IPS-NIHi11 (cell line): ENCODE data around the gene PLAC1.

Experiments
- DNase-seq: peaks from one replicate; pipeline ENCODE4 v3.0.0; 2012; ENCODE audit warnings: mixed read lengths, low spot score

PLAC1 gene

DNA sequence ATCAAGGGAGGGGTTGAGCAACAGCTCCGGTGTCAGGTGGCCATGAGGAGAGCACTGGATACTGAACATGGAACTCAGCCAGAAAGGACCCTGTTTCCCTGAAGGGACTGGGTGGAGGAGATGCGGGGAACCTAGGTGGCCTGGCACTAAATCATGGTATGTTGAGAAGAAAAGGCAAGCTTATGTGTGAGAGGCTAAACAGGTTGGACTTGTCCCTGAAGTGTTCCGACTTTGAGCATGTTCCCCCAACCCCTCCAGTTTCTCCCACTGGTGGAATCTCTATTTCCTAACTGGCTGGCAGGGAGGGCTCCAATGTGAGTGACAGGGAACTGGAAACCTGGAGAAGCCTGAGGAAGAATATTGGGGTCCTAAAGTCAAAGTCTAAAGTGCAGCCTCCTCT, 69.5 kb downstream of the PLAC1 start:
- DNase-seq, result no peak

DNA sequence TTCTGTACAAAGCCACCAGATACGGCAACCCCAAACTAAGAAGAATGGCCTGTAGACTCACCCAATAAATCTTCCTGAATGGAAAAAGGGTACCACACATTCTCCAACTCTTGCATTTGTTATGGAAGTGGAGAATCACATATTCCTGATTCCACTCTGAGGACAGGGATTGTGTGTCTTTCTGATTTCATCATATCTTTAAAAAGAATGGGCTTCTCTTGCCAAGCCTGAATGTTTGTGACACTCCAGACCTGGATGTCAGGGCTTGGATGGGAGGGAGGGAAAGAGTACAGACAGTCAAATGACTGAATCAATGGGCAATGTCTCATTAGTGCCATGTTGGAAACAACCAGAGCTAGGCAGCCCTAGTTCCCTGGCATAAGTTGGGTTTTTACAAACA, 77.4 kb downstream of the PLAC1 start:
- DNase-seq, result no peak

DNA sequence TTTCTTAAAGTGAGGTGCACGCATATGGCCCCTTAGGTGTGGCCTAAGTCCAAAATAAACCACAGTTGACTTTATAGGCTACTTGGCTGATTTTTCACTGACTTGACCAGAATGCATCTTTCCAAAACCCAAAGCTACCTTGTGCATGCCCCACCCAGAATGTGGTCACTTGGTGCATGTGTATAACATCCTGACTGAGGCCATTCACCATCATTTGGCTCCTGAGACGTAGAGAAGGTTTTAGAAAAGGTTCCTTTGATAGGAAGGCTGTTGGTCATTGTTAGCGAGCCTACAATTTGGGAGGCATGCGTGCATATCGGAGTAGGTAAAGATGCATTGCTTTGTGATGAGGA, 84.6 kb downstream of the PLAC1 start:
- DNase-seq, result no peak

DNA sequence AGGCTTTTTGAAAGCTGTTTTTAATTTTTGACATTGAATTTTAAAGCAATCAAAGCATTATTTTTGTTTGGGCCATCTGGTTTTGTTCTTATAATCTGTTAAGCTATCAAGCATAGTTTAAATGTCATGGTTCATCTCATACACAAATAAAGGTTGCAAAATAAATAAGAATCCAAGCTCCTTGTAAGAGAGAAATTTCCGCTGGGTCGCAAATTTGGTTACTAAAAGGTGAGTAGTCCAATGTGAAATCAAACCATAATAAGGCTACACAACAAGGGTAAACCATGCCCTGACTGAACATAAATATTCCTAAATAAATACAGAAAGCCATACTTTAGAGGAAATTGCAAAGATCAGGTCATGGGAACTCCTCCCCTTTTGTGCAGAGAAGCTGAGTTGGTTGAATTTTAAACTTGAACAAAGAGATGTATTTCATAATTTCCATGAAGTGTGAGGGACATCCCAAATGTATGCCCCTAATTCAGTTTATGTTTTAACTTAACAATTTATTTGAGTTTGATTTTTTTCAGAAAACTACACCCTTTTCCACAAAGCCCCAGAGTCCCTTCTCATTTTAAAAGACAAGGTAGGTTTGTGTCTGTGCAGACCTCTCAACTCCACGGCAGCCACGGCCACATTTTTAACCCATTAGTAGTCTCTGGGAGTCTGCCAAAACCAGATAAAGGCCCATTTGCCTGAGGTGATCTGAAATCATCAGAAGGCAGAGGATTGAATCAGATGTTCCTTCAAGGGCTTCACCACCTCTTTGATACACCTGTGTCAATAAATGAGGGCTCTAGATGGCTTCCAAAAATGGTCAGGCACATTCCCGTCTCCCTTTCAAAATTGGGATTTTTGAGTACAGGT, 85.2 kb downstream of the PLAC1 start:
- no peak for DNase-seq

DNA sequence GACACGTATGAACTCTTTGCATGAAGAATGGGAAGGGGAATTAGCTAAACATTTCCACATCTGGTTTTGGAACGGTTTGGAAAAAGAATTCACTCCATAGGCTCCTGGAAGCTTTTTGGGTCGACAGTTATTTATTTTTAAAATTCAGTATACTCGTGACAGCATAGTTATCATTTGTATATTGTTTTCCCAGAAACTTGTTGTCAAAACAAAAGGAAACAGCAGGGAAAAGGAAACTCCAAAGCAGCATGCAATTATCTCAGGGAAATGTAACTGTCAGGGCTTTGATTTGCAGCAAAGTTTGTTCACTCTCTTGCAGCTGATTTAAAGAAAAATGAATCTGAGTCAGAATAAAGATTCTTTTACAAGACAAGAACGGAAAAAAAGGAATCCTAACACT, 86.5 kb downstream of the PLAC1 start:
- no peak for DNase-seq

DNA sequence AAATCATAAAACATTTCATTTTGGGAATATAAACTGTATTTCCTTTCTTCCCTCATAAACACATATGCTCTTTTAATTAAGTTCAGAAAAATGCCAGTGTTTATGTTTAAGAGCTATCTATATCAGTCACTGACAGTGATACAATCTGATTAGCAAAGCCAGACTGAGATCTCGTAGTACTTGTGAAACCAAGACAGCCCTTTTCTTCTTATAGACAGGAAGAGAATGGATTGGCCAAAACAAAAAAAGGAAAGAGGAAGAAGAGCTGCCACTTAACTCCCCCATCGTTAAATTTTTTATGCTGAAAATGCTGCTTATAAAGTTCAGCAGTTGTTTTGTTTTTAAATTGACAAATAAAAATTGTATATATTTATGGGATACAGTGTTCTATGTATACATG, 87.4 kb downstream of the PLAC1 start:
- no peak for DNase-seq

DNA sequence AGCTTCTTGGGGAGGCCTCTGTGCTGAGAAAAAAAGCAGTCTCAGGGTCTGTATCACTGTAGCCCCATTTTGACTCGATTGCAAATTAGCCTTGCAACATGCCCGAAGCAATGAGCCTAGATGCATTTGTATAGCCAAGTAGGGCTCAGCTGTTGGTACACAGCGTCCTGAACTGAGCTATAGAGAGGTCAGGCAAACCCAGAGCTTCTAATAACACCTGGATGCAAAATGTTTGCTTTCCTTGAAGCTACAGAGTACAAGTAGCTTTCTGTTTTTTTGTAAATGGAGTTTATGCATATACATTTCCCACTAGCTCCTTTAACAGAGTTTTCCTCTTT, 87.8 kb downstream of the PLAC1 start:
- no peak for DNase-seq

DNA sequence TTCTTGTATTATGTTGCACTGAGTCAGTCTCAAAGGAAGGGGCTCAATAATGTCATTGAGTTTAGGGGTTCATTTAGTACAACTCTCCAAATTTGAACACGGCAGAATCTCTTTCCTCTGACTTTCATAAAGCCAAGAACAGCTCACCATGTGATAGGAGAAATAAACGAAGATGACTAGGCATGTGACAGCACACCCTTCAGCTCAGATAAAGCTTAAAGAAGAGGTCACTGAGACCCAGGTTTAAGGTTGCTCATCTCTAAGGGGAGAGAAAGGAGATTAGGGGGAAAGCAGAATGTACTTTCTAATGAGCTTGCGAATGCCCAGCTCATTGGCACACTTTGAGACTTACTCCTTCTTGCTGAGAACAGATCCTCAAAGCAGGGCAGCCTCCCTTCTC, 89.0 kb downstream of the PLAC1 start:
- no peak for DNase-seq

DNA sequence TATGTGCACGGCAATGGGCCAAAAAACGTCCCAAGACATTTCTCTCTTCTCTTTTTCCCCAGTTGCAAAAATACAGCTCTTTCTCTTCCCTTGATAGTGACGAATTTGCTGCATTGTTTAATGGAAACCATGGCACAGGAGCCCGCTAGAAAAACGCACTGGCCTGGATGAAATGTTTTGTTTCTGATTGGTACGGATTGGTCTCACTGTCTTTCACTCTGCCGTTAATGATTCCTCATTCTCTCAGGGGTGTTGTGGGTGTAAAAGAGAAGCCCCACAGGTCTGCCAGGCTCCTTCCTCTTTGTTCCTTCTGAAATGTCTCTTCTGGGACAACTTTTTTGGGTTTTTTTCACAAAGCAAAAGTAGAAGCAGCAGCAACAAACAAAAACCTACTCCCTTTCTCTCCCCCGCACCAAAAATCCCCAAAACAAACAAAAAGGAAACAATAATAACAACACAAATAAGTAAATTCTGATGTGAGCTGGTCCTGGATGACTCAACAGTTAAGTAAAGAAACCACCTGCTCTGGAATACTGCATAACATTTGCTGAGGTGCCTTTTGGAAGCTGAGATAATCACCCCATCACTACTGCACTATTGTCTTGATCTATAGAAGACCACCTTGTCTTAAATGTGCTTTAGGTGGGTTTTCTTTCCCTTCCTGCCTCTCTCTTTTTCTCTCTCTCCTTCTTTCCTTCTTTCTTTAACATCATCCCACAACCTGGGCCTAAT, 89.8 kb downstream of the PLAC1 start:
- DNase-seq, result no peak

DNA sequence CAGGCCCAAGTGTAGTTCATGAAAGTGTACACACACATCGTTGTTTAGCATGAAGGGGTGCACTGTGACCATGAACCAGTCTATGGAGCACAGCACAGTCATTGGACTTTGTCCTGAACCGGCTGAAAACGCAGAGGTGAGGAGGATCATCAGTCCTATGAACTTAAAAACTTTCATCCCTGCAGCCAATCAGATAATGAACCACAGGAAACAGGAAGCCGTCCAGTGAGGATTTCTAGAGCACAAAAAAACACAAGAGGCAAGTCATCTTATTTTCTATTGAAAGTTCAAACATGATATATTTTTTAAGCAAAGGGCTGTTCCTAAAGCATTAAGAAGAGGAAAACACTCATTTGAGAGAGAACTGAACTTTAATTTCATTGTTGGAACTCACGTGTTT, 91.8 kb downstream of the PLAC1 start:
- no peak for DNase-seq

DNA sequence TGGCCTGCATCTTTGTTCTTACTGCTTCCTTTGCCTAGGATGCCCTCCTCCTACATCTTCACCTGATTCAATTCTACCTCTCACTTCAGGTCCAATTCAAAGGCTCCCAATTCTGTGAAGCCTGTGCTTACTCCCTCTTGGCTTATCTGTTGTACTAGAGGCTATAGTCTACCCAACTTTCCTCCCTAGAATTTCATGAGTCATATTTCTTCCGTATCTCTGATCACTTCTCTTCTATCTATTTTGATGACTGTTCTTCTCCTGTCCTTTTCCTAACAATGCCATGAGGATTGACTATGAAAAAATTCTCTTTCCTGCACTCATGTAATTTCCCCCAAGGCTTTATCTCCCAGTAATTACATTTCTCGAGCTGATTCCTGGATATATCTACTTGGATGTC, 96.3 kb downstream of the PLAC1 start:
- no peak for DNase-seq

DNA sequence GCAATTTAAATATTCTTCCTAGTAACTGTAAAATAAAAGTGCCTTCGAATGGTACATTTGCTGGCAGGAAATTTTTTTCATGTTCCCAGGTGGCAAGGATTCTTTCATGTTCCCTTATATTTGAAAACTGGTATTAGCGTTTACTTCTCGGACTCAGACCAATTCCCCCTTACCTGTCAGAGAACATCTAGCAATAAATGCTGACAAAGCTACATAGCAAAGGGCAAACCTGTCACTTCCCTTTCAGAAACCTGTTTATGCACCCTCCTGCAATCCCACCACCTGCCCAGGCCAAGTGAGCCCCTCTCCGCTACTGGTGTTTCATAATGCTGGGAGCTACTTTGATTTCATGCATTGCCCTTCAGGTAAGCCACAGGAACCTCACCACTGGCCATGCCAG, 100.1 kb downstream of the PLAC1 start:
- no peak for DNase-seq

DNA sequence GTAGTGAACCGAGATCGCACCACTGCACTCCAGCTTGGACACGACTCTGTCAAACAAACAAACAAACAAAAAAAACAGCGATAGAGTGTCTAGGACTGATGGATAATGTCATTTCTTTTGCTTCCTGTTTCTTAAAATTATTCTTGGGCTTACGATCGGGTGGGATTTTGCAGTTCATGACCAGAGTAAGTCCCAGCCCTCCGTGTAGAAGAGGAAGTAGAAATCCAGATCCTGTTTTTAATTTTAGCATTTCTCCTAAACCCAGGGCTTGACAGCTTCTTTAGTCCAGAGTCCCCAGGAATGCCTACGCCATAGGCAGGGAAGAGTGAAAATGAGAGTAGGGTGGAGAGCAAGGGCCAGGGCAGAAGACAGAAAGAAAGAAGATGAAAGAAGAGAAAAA, 104.0 kb downstream of the PLAC1 start:
- DNase-seq, result no peak

DNA sequence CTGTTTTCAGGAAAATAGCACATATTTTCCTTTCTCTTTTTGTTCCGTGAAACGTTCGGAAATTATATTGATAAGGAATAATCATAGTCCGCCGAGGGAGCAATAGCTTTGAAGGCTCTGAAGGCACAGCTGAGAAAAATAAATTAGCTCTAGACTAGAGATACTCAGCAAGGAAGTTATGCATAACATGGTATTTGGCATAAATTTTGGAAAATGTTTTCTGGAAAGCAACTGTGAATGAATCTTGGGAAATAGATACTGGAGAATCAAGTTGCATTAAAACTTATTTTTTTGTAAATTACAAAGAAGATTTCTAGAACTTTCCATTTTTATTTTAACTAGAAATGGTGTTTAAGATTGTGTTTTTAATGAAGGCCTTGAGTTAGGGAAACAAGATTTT, 105.9 kb downstream of the PLAC1 start:
- no peak for DNase-seq

DNA sequence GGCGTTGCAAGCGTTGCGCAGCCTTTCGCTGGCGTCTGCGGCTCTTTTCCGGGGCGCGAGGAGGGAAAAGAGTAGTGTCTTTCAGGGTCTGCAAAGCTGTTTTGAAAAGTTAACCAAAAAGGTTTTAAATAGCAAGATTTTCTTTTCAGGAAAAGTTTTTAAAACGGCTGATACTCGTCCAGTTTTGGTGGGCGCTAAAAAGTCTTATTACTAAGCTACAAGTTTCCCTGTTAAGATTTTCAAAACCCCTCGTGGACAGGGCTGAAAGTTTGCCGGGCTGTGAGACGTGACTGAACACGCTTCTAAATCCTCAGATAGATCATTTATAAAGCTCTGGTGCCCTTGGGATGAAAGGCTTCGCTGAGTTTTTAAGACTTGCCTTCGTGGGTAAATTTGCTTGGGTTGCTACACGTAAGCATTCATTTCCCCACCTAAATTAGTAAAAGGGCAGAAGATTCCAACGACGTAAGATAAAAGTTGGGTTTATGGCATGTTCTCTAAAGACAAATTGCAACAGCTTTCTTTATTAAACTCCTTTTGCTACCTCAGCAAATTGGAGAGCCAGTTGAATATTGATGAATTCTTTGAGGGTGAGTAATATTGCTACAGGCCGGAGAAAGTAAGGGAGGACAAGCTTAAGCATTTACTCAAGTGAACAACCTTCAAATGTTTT, 106.8 kb downstream of the PLAC1 start:
- DNase-seq, result no peak

DNA sequence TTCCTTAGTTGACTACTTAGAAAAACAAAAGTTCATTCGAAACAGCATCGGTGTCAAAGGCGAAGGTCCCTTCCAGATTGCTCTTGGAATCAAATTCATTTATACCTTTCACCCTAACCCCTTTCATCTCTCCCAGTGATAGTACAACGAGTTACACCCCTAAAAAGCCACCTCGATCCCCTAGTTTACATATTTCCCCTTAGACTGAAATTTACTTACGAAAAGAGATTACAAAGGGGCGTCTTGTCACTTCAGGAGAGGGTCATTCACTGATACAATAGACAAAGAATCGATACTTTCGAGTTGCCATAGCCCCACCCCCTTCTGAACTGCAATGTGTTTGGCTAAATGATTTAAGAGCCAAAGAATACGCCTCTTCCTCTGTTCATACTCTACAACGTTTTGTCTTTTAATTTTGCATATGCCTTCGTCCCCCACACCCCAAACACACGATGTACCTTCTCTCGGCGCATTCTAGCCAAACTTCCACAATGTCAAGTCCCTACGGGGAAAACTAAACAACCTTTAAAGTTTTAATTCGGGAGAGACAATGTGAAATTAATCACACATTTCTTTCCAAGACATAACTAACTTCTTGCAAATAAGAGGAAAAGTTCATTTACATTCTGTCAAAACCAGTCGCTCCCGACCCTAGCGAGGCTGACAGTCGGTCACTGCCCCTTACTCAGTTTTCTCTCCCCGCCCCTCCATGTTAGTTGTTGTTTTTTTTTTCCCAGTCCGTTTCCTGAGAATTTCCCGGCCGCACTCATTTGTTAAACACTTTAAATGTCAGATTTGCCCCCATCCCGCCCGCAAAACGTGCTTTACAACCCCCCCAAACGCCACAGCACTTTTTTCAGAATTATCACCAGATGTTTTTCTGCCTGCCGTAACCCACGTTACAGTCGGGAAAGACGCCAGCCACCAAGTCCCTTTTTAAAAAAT, 109.7 kb downstream of the PLAC1 start:
- no peak for DNase-seq

DNA sequence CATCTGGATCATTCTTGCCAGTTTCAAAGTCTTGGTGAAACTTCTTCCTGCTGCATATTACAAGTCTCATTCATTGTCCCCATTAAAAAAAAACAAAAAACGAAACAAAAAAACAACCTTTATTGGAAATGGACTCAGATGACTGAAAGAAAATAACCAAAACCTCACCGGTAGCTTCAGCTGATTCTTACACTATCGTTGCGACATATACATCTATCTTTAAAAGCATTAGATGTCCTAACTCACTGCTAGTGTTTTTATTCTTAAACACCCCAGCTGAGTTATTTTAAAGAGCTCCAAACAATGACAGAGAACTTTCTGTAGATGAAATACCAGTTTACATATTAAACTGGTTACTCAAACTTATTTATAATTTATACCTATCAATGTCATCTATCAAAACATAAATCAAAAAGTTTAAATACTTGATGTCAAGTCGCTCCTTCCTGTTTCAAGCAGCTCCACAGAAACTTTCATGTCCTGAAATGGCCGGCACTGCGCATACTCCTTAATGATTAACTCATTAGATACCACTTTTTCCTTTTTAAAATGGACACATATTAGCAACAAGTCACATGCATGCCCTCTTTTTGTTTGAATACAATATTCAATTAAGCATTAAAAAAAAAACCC, 111.1 kb downstream of the PLAC1 start:
- DNase-seq, result no peak

DNA sequence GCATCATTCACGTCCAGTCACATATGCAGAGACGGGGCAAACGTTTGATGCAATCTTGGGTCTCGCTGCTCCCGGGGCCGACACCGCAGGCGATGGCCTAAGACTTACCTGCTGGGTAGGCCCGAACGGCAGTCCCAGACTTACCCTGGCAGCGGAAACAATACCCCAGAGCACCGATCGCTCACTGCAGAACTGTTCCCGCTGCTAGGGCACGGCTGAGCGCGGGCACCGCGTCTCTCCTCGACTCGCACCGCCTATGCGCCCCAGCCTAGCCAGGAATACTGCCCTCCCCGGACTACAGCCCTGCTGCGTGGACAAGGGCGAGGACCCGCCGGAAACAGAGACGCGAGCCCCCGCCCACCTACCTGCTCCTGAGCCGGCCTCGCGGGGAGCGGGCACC, 112.1 kb downstream of the PLAC1 start:
- no peak for DNase-seq

DNA sequence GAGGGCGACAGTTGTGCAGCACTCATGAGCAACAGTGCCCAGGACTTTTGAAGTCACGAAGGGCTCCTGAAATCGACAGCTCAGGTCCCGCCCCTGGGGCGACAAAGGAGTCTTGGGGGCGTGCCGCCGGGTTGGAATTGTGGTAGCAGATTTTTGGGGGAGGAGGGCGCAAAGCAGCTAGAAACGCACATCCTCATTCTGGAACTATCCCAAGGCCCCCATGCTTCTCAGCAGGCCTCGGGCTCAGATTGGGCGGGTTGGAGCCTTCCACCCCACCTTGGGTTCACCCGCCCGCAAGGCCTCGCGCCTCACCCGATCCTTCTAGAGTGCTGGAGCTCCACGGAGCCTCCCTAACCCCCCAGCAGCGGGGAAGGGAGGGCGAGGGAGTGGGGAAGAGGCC, 112.8 kb downstream of the PLAC1 start:
- no peak for DNase-seq

DNA sequence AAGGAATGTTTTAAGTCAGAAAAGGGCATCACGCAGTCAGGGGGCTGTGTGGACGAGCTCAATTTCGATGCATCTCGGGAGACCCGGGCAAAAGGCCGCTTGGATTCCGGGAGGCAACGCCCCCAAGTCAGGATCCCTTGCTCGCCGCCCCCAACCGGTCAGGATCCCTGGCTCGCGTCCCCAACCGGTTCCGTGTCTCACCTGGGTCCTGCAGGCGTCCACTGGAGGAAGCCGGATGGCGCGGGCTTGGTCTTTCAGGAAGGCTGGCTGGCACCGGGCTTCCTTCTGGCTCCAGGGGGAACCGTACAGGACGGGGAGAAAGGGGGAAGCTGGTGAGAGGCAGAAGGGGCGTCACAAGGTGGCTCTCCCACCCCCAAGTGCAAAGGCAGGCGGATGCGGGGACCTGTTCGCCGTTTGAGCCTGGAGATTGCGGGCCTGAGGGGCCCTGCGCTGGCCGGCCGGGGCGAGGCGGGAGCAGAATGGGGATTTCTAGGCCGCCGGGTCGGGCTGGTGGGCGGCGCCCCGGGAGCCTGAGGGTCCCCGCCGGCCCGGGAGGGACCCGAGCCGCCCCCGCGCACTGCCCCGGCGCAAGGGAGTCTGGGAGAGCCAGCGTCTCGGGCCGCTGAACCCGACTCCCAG, 113.6 kb downstream of the PLAC1 start:
- no peak for DNase-seq

DNA sequence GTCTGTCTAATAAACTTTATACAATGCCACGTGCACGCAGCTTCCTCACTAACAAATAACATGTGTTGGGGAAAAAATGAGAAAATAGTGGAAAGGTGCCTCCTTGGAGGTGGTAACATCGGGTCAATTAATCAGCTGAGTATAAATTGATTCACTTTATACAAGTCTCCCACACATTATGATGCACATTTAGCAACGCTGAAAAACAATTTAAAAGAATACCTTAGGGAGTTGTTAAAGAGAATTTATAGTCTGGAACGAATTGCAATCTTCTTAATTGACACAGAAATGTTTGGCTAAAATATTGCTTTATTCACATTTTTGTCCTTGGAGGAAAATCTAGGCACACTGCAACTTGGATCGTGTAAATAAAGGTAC, 114.1 kb downstream of the PLAC1 start:
- DNase-seq, result no peak
